Measurements from ENCODE around the gene MBNL1.

GRCh38 chr3:152227027-152227426 lies 41.7 kb upstream of the MBNL1 start:
- no peak for TF ChIP-seq RAD21 (CRISPR knock-in tag; IDR thresholded peaks at IDR 0.05)
- TF ChIP-seq MLLT10 (CRISPR knock-in tag; IDR thresholded peaks at IDR 0.05) = no peak
- TF ChIP-seq SUZ12 (IDR thresholded peaks at IDR 0.05; ENCODE audit: low read depth, low read length) = no peak
- no peak for TF ChIP-seq CTCF (CRISPR knock-in tag; IDR thresholded peaks at IDR 0.05)
- TF ChIP-seq ZNF407 (CRISPR knock-in tag; IDR thresholded peaks at IDR 0.05; ENCODE audit: not compliant biosample characterization) = no peak
- TF ChIP-seq ZNF337 (CRISPR knock-in tag; IDR thresholded peaks at IDR 0.05; ENCODE audit: borderline replicate concordance, low read depth) = no peak
- TF ChIP-seq TAF1 (CRISPR knock-in tag; IDR thresholded peaks at IDR 0.05) = no peak
- no peak for TF ChIP-seq SP2 (CRISPR knock-in tag; IDR thresholded peaks at IDR 0.05)
- no peak for TF ChIP-seq ZSCAN30 (CRISPR knock-in tag; IDR thresholded peaks at IDR 0.05)
- TF ChIP-seq ZSCAN5A (CRISPR knock-in tag; IDR thresholded peaks at IDR 0.05; ENCODE audit: borderline replicate concordance) = no peak
- TF ChIP-seq EZH2 (conservative IDR thresholded peaks at IDR 0.05; ENCODE audit: low read depth, low read length) = no peak
